Neural progenitor cell (in vitro differentiated cells): ENCODE data around the gene USP34. TPM values are rescaled to one million over a fixed set of nuclear protein-coding genes. Genes with fewer than 3 reads are reported as not detected.

ENCODE experiments used
- DNase-seq: peaks from one replicate; pipeline ENCODE4 v3.0.0-alpha.2; 2016; ENCODE audit warnings: low spot score
- H2AFZ ChIP-seq: fragments of 200-600 bp; sonication (generic); replicated peaks from 2 replicates; pipeline ENCODE4 v1.6.1; 2016; ENCODE audit warnings: antibody characterized with exemption
- H3F3A ChIP-seq: fragments of 200-600 bp; sonication (generic); 2 replicates; pipeline ENCODE4 v1.6.1; 2016; ENCODE audit warnings: antibody characterized with exemption, low read depth
- H3K27ac ChIP-seq: fragments of 200-600 bp; sonication (generic); 2 replicates; pipeline ENCODE4 v1.5.1; 2016; ENCODE audit warnings: mild to moderate bottlenecking
- H3K27me3 ChIP-seq: fragments of 200-600 bp; sonication (generic); 2 replicates; pipeline ENCODE4 v1.6.1; 2016; ENCODE audit warnings: mild to moderate bottlenecking, moderate library complexity
- H3K36me3 ChIP-seq: fragments of 200-600 bp; sonication (generic); 2 replicates; pipeline ENCODE4 v1.5.1; 2016
- H3K4me1 ChIP-seq: fragments of 200-600 bp; sonication (generic); 2 replicates; pipeline ENCODE4 v1.6.1; 2016; ENCODE audit warnings: mixed run types
- H3K4me2 ChIP-seq: fragments of 200-600 bp; sonication (generic); 2 replicates; pipeline ENCODE4 v1.6.1; 2016
- H3K4me3 ChIP-seq: fragments of 200-600 bp; sonication (generic); 2 replicates; pipeline ENCODE4 v1.5.1; 2016
- H3K79me2 ChIP-seq: fragments of 200-600 bp; sonication (generic); 2 replicates; pipeline ENCODE4 v1.6.1; 2016; ENCODE audit warnings: low read depth
- H3K9ac ChIP-seq: fragments of 200-600 bp; sonication (generic); 2 replicates; pipeline ENCODE4 v1.6.1; 2016
- H3K9me3 ChIP-seq: fragments of 200-600 bp; sonication (generic); 2 replicates; pipeline ENCODE4 v1.5.1; 2016; ENCODE audit warnings: low read depth
- H4K20me1 ChIP-seq: fragments of 200-600 bp; sonication (generic); 2 replicates; pipeline ENCODE4 v1.6.1; 2016; ENCODE audit warnings: low read depth
- H3K27ac Mint-ChIP-seq: 3 replicates; pipeline ENCODE4 v1.8.0; 2021; ENCODE audit warnings: mixed read lengths
- H3K27me3 Mint-ChIP-seq: 2 replicates; pipeline ENCODE4 v1.8.0; 2022; ENCODE audit warnings: low read depth, mild to moderate bottlenecking, inconsistent platforms, moderate library complexity, mixed read lengths; ENCODE audit not compliant: insufficient read depth
- H3K36me3 Mint-ChIP-seq: 3 replicates; pipeline ENCODE4 v1.8.0; 2021; ENCODE audit warnings: mixed read lengths
- H3K4me1 Mint-ChIP-seq: 3 replicates; pipeline ENCODE4 v1.8.0; 2021; ENCODE audit warnings: mixed read lengths
- H3K4me3 Mint-ChIP-seq: 3 replicates; pipeline ENCODE4 v1.8.0; 2021; ENCODE audit warnings: mild to moderate bottlenecking, moderate library complexity, mixed read lengths
- H3K9me3 Mint-ChIP-seq: 3 replicates; pipeline ENCODE4 v1.8.0; 2020; ENCODE audit warnings: mixed read lengths
- EZH2 ChIP-seq: fragments of 200-600 bp; sonication (generic); IDR thresholded peaks from 2 replicates; pipeline ENCODE4 v1.6.1; 2017; ENCODE audit warnings: antibody characterized with exemption, mild to moderate bottlenecking, moderate library complexity
- EZH2phosphoT487 ChIP-seq: fragments of 200-600 bp; sonication (generic); IDR thresholded peaks from 2 replicates; pipeline ENCODE4 v1.6.1; 2017; ENCODE audit warnings: antibody characterized with exemption
- total RNA-seq: library from RNA; depleted of rRNA; stranded (reverse); fragments of >200 nt; gene quantifications from 2 replicates; pipeline ENCODE4 v1.2.3, GENCODE V29; 2015; ENCODE audit warnings: low replicate concordance
- TF ChIP-seq, protein P1 (sequence below): fragments of 200-600 bp; sonication (generic); IDR thresholded peaks from 2 replicates; pipeline ENCODE4 v1.5.1; 2017; ENCODE audit warnings: antibody characterized with exemption, mild to moderate bottlenecking

USP34 gene
- total RNA-seq, 1 donor from 2014 or later = 162 TPM

DNA sequence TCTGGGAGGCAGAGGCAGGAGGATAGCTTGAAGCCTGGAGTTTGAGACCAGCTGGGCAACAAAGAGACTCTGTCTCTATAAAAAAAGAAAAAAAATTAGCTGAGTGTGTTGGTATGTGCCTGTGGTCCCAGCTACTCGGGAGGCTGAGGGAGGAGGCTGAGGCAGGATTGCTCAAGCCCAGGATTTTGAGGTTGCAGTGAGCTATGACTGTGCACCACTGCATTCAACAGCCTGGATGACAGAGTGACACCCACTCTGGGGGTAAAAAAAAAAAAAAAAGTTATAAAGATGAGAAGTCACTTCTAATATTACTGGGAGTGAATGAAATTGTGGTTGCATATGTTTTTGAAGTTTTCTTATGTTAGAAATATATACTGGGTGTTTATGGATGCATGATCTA, 237.3 kb downstream of the USP34 start:
- DNase-seq = no peak
- H4K20me1 ChIP-seq = no peaks in the 10 kb centered on the region
- no peak overlapping the region for H2AFZ ChIP-seq
- H3K4me3 ChIP-seq = no peak overlapping the region
- no peak overlapping the region for H3K4me2 ChIP-seq
- H3F3A ChIP-seq = no peaks in the 10 kb centered on the region
- TF ChIP-seq EZH2 (no peak), EZH2phosphoT487 (no peak)
- Mint-ChIP-seq H3K4me3 (no peak overlapping the region), H3K27ac (no peak overlapping the region), H3K4me1 (no peaks in the 10 kb centered on the region), H3K36me3 (peaks cover 22% of the 10 kb centered on the region), H3K27me3 (no peaks in the 10 kb centered on the region), H3K9me3 (no peaks in the 10 kb centered on the region)
- no peak overlapping the region for H3K9ac ChIP-seq
- H3K27me3 ChIP-seq = no peaks in the 10 kb centered on the region
- peaks cover 26% of the 10 kb centered on the region for H3K36me3 ChIP-seq
- H3K79me2 ChIP-seq = no peaks in the 10 kb centered on the region
- no peaks in the 10 kb centered on the region for H3K9me3 ChIP-seq
- no peak overlapping the region for H3K27ac ChIP-seq
- H3K4me1 ChIP-seq = no peaks in the 10 kb centered on the region

DNA sequence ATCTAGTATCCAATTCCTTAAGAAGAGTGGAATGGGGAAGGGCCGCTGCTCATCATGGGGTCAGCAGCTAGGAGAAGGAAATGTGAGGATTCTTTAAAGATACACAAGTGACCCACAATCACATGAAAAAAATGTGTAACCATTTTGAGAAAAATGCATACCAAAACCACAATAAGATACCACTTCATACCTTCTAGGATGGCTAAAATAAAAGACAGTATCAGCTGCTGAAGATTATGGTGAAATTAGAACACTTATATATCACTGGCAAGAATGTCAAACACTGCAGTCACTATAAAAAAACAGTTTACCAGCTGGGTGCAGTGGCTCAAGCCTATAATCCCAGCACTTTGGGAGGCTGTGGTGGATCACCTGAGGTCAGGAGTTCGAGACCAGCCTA, 241.0 kb downstream of the USP34 start:
- H3K36me3 ChIP-seq = peaks cover 28% of the 10 kb centered on the region
- H3K4me3 Mint-ChIP-seq = no peak overlapping the region
- H3K27ac Mint-ChIP-seq = no peak overlapping the region

DNA sequence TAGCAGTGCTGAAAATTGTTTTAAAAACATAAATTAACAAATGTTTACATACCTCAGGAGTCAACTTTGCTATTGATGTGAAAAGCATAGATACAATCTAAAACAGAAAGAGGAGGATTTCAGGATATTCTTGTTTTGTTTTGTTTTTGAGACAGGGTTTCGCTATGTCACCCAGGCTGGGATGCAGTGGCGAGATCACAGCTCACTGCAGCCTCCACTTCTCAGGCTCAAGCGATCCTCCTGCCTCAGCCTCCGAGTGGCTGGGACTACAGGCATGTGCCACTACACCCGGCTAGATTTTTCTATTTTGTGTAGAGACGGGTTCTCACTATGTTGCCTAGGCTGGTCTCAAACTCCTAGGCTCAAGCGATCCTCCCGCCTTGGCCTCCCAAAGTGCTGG, 248.3 kb downstream of the USP34 start:
- H3K4me3 Mint-ChIP-seq = no peak overlapping the region
- no peak overlapping the region for H3K27ac Mint-ChIP-seq
- Histone ChIP-seq H2AFZ (no peak overlapping the region), H3K9ac (no peak overlapping the region), H3K4me1 (no peaks in the 10 kb centered on the region), H3K27me3 (no peaks in the 10 kb centered on the region), H3F3A (no peaks in the 10 kb centered on the region), H3K36me3 (peaks cover 12% of the 10 kb centered on the region), H3K4me2 (no peak overlapping the region), H4K20me1 (no peaks in the 10 kb centered on the region), H3K79me2 (no peaks in the 10 kb centered on the region), H3K27ac (no peak overlapping the region), H3K4me3 (no peak overlapping the region), H3K9me3 (no peaks in the 10 kb centered on the region)
- DNase-seq = no peak
- no peaks in the 10 kb centered on the region for H3K4me1 Mint-ChIP-seq
- TF ChIP-seq, protein P1, sequence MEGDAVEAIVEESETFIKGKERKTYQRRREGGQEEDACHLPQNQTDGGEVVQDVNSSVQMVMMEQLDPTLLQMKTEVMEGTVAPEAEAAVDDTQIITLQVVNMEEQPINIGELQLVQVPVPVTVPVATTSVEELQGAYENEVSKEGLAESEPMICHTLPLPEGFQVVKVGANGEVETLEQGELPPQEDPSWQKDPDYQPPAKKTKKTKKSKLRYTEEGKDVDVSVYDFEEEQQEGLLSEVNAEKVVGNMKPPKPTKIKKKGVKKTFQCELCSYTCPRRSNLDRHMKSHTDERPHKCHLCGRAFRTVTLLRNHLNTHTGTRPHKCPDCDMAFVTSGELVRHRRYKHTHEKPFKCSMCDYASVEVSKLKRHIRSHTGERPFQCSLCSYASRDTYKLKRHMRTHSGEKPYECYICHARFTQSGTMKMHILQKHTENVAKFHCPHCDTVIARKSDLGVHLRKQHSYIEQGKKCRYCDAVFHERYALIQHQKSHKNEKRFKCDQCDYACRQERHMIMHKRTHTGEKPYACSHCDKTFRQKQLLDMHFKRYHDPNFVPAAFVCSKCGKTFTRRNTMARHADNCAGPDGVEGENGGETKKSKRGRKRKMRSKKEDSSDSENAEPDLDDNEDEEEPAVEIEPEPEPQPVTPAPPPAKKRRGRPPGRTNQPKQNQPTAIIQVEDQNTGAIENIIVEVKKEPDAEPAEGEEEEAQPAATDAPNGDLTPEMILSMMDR = no peak
- TF ChIP-seq EZH2phosphoT487 (no peak), EZH2 (no peak)
- H3K36me3 Mint-ChIP-seq = peaks cover 27% of the 10 kb centered on the region
- H3K9me3 Mint-ChIP-seq = no peaks in the 10 kb centered on the region
- H3K27me3 Mint-ChIP-seq = no peaks in the 10 kb centered on the region

More for the DNA sequence above, 241.0 kb downstream of the USP34 start:
- H2AFZ ChIP-seq = no peak overlapping the region
- Mint-ChIP-seq H3K27me3 (no peaks in the 10 kb centered on the region), H3K36me3 (peaks cover 34% of the 10 kb centered on the region), H3K4me1 (no peaks in the 10 kb centered on the region), H3K9me3 (no peaks in the 10 kb centered on the region)
- no peak overlapping the region for H3K4me3 ChIP-seq
- H3K4me1 ChIP-seq = no peaks in the 10 kb centered on the region
- H3K27ac ChIP-seq = no peak overlapping the region
- H3K27me3 ChIP-seq = no peaks in the 10 kb centered on the region
- no peak for DNase-seq
- no peaks in the 10 kb centered on the region for H3F3A ChIP-seq
- H3K4me2 ChIP-seq = no peak overlapping the region
- H3K9me3 ChIP-seq = no peaks in the 10 kb centered on the region
- H3K9ac ChIP-seq = no peak overlapping the region
- TF ChIP-seq, protein P1 = no peak
- TF ChIP-seq EZH2phosphoT487 (no peak), EZH2 (no peak)
- no peaks in the 10 kb centered on the region for H3K79me2 ChIP-seq
- no peaks in the 10 kb centered on the region for H4K20me1 ChIP-seq

DNA sequence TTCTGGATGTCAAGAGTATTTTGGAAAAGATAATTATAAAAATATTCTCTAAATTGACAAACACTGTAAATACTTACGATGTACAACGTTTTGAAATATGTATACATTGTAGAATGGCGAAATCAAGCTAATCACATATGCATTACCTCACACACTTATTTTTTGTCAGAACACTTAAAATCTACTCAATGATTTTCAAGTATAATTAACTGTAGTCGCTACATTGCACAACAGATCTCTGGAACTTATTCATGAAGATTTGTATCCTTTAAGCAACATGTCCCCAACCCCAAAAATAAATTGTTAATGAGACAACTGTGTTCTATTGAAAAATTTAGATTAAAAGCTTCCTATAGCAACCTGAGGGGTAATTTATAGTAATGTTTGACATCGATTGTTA, 249.1 kb downstream of the USP34 start:
- Histone ChIP-seq H3K9ac (no peak overlapping the region), H2AFZ (no peak overlapping the region), H3K4me2 (no peak overlapping the region), H3K4me3 (no peak overlapping the region), H3K79me2 (no peaks in the 10 kb centered on the region), H4K20me1 (no peaks in the 10 kb centered on the region), H3K36me3 (peaks cover 11% of the 10 kb centered on the region), H3K4me1 (no peaks in the 10 kb centered on the region), H3K27ac (no peak overlapping the region), H3F3A (no peaks in the 10 kb centered on the region), H3K27me3 (no peaks in the 10 kb centered on the region), H3K9me3 (no peaks in the 10 kb centered on the region)
- Mint-ChIP-seq H3K27me3 (no peaks in the 10 kb centered on the region), H3K4me3 (no peak overlapping the region), H3K27ac (no peak overlapping the region), H3K36me3 (peaks cover 25% of the 10 kb centered on the region), H3K4me1 (no peaks in the 10 kb centered on the region), H3K9me3 (no peaks in the 10 kb centered on the region)
- no peak for DNase-seq
- TF ChIP-seq EZH2phosphoT487 = no peak
- TF ChIP-seq, protein P1 = no peak
- no peak for TF ChIP-seq EZH2
